Hippocampal formation (tissue), 2 donors: ENCODE results near the gene PERCC1.

ENCODE experiments used
- DNase-seq, 2 donors: peaks; one replicate each; lab custom pipeline; 2025; lab: John Stamatoyannopoulos, UW

The PERCC1 gene

GRCh38 chr16:1450218-1450617 is 19.3 kb downstream of the PERCC1 start:
- no peak for DNase-seq

DNA sequence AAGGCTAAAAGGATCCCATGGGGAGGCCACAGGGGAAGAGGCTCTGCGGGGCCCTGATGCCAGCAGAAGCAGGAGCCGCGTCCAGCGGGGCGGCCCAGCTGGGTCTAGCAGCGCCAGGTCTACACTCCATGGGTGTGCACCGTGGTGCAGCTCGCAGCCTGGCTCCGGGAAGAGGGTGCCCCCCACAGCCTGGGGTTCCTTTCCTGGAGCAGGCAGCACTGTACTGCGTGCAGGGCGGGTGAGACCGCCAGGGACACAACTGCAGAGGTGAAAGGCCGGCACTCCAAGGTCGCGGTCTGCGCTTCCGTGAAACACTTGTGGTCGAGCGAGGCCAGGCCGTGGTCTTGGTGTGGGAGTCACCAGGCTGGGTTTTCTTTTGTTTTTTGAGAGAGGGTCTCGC is 20.0 kb downstream of the PERCC1 start:
- no peak for DNase-seq

- DNase-seq = no peak
Measured at GRCh38 chr16:1451702-1452392, 21.0 kb downstream of the PERCC1 start.

DNA sequence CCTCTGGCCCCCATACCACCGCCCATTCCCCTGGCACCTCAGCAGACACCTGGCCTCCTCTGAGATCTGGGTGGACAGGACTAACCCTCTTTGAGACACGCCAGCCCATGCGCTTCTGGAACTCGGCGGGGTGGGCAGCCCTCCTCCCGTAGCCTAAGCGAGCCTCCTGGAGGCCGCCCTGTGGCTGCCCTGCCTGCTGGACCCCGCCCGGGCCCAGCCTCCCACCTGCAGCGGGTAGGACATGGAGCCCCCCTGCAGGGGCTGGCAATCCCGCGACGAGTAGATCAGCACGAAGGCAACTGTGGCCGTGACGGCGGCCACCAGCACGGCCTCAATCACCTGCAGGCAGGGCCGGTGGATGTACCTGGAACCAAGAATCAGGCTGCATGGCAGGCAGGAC is 21.7 kb downstream of the PERCC1 start:
- DNase-seq = no peak

GRCh38 chr16:1453316-1453715 is 22.4 kb downstream of the PERCC1 start:
- DNase-seq = no peak

DNA sequence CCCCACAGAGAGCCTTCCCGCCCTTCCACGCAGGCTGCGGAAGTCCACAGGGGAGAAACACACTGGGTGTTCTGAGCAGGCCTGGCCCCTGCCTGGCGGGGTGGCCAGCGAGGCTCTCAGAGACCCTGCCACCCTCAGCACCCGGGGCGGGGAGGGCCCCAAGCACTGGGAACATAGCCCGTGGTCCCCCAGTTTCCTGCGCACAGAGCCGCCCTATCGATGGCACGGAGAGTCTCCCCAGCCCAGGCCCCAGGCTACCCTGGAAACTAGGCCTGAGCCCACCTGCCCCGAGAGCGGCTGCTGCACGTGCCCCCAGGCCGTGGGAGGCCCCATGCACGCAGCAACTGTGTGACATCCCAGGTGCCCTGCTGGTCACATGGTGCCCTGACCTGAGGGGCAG is 23.7 kb downstream of the PERCC1 start:
- DNase-seq = no peak

DNA sequence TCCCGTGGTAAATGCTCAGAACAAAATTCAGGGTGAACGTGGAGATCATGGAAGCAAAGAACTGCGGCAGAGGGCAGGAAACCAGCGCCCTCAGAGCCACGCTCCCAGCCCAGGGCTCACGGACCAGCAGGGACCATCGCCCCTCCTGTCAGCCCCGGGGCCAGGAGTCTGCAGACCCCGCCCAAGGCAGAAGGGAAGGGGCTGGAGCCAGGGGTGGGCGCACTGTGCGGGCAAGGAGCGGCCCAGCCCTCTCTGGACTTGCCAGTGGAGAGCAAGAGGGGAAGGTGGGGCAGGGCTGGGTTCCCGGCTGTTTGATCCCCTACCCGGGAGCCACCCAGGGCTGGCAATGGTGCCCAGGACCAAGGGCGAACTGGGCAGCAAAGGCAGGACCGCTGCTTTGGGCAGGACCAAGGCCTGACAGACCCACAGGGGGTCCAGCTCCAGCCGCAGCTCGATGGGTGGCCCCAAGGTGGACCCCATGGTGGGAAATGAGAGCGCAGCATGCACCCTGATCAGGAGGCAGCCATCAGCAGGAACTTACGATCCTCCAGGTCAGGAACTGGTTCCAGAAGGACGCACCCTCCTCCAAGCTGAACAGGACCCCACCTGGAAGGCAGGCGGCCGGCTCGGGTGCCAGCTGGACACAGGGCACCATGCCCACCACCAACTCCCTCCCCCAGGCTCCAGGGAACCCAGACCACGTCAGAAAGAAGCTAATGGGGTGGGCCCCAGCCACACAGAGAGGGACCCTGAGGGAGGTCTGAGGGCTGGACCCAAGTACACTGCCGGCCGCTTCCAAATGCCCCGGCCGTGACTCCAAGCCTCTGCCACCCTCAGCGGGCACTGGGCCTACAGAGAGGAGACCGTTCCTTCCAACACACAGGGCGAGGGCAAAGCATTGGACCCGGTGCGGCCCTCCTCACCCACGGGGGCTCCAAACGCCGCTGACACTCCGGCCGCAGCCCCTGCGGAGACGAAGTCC is 24.6 kb downstream of the PERCC1 start:
- DNase-seq = no peak

GRCh38 chr16:1456951-1457350 is 26.1 kb downstream of the PERCC1 start:
- DNase-seq = no peak

DNA sequence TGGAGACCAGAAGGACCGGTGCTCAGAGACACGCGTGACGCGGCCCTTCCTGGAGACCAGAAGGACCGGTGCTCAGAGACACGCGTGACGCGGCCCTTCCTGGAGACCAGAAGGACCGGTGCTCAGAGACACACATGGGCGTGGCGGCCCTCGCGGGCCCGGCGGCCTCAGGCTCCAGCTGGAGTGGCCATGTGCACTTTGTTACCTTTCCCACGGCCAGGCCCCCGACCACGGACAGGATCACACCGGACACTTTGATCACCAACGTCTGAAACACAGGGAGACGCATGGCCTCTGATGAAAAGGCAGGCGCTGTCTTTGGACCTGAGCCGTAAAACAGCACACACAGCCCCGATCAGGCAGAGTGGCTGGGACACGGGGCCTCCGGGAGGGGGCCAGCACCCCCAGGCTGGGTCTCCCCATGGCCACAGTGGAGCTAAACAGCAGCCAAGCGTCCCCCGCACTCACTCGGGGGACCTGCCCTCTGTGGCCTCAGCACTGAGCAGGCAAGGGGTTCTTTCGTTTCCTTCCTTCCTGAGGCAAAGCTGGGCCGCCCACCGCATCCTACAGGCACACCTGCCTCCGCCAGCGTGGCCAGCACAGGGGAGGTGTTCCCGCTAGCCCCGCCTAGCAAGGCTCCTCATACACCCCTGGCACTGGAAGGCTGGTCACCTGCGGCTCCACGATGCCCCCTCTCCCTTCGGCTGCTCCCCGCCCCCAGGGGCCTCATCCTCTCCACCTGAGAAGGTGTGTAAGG is 26.8 kb downstream of the PERCC1 start:
- no peak for DNase-seq

GRCh38 chr16:1458336-1458976 is 27.6 kb downstream of the PERCC1 start:
- DNase-seq = no peak

DNA sequence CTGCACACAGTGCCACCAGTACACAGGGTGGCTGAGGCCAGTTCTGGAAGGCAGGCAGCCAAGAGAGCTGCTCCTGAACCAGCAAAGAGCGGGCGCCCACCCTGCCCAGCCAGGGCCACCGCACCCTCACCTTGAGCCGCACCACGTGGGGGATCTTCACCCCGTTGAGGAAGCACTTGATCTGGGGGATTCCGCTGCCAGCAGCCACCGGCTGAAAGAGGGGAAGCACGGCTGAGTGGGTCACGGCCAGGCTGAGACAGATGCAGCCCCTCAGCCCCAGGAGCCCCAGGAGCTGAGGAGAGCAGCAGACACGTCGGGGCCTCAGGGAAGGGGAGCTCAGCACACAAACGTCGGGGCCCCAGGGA is 28.1 kb downstream of the PERCC1 start:
- no peak for DNase-seq

DNA sequence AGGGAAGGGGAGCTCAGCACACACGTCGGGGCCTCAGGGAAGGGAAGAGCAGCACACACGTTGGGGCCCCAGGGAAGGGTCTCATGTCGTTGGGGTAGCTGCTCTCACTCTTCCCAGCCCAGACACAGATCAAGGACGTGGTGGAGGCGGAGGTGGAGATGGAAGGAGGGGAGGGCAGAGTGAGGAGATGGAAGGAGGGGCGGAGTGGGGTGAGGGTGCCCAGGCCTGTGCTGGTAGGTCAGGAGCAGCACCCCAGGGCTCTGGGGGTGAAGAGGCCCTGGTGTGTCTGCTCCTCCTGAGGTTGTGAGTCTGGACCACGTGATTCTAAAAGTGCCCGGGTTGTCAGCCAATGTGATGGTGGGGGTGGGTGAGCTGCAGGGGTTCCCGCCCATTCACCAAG is 29.1 kb downstream of the PERCC1 start:
- no peak for DNase-seq

- DNase-seq = no peak
Measured at GRCh38 chr16:1460602-1461138, 29.8 kb downstream of the PERCC1 start.

- no peak for DNase-seq
Measured at GRCh38 chr16:1461146-1461545, 30.3 kb downstream of the PERCC1 start.

DNA sequence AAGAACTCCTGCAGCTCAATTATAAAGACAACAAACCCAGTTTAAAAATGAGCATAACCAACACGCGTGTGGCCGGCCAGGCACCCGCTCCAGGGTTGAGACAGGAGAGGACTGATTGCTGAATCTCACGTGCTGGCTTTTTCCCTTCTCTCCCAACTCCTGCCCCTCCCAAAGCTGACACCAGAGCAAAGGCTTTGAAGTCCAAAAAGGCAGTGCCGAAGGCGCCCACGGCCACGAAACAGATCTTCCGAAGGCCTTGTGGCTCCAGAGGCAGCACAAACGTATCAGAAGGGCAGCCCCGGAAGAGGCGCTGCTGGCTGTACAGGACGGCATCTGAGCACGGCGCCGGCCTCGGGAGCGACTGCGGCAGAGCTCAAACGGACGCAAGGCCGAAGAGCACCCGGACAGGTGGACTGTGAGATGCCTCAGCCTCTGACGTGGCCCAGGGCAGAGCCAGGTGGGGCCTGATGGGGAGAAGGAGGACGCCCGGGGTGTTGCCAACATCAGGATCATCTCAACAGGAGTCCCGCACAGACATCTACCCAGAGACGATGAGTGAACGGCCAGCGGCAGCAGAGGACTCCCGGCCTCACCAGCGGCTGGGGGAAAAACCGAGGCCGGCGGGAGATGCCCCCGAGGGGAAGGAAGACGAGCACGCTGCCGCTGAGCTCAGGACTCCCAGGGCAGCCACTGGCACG is 33.5 kb downstream of the PERCC1 start:
- no peak for DNase-seq

- no peak for DNase-seq
Measured at GRCh38 chr16:1464894-1465566, 34.2 kb downstream of the PERCC1 start.

GRCh38 chr16:1465567-1465915 is 34.7 kb downstream of the PERCC1 start:
- DNase-seq = no peak

DNA sequence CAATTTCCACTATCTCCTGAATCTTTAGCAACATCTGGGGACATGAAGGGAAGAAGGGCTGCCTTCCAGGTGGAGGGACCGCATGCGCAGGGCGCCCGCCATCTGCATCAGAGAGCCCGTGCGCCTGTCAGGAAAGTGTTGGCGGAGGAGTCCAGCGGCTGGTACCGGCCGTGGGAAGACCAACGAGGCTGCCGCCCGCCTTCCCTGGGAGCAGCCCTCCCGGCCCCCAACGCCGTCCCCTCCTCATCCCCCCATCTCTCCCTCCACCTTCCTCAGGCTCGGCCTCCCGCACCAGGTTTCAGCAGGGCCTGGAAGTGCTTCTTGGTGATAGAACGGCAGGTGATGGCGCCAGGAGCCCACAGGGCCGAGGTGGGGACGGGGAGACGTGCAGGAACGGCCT is 35.2 kb downstream of the PERCC1 start:
- DNase-seq = no peak

GRCh38 chr16:1466968-1467521 is 36.2 kb downstream of the PERCC1 start:
- DNase-seq = no peak

- DNase-seq = no peak
Measured at GRCh38 chr16:1468426-1468810, 37.5 kb downstream of the PERCC1 start.
